Adipose tissue (tissue), 3 donors: ENCODE results near the gene THEM4. TPM values are rescaled to one million over a fixed set of nuclear protein-coding genes. Genes with fewer than 3 reads are reported as not detected.
"Not testable (repeated sequence)": the region's sequence is repeated elsewhere in the genome, so short reads cannot be mapped to it uniquely, and the experiment has no call there.

ENCODE experiments used
- H3K27ac ChIP-seq: one replicate; pipeline ENCODE4 v1.5.1; 2013; ENCODE audit warnings: low read depth, low read length
- WGBS, 3 donors: extraction: QIAGEN DNeasy Blood & Tissue Kit; methylation state at CpG; one replicate each; pipeline ENCODE4 v1.1.7; 2013; 5-methylcytosine and 5-hydroxymethylcytosine counted together
- polyA plus RNA-seq, 3 donors: library from polyadenylated mRNA; stranded (reverse); fragments of 200-250 nt; gene quantifications; one replicate each; pipeline ENCODE4 v1.2.3, GENCODE V29; 2013
- donor health status: healthy with polysubstance abuse.
- donor health status: Bipolar disorder and iron deficiency.
- donor health status: healthy.

THEM4 gene
- polyA plus RNA-seq, 3 donors, result 10.7 to 14.4 (median 13.4) TPM

DNA sequence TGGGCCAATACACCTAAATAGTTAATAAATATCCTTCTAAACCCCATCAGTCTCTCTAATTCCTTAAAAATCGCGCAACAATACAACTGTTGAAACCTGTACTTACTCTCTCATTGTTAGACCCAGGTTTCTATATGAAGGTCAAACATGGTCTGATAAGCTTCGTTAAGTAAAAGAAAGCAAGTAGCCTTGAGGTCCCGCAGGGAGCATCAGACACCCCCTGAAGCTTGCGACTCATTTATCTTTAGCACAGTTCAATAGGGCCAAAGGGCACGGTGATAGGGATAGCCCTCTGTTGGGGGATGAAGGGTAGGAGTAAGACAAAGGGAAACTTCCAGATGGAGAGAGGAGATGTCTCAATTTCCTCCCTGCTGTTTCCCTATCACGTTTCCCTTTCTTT lies 27.3 kb upstream of the THEM4 start:
- 16 to 59% (median 55%) methylated on average over 7 of the region's 7 CpGs for WGBS, 3 donors
- H3K27ac ChIP-seq, result no peak overlapping the region

DNA sequence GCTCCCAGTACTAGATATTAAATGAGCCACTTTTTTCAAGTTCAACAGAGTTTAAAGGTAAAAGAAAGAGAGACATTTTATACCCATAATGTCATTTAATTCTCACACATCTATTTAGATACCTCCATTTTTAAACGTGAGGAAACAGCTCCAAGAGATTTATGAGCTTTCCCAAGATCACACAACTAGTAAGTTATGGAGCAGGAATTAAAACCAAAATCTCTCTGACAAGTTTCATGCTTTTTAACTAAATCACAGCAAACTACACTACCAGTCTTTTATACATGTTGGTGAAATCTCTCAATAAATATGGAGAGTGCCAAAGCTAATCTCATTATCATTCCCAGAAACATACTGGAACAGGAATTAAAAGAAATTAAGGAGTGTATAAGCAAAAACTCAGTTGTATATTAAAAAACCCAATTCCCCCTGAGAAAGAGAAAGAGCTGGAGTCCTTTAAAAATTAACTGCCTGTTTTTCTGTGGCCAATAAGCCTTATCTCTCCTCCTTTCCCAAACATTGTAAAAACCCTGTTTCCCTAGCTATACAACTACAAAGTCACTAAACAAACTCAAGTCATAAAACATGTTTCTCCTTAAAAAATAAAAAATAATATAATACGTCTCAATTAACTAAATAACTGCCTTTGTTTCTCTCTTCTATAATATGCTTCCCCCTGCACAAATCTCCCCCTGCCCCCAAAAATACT lies 26.7 kb upstream of the THEM4 start:
- WGBS, 3 donors, result 20 to 55% (median 49%) methylated on average over 2 of the region's 2 CpGs
- no peak overlapping the region for H3K27ac ChIP-seq

DNA sequence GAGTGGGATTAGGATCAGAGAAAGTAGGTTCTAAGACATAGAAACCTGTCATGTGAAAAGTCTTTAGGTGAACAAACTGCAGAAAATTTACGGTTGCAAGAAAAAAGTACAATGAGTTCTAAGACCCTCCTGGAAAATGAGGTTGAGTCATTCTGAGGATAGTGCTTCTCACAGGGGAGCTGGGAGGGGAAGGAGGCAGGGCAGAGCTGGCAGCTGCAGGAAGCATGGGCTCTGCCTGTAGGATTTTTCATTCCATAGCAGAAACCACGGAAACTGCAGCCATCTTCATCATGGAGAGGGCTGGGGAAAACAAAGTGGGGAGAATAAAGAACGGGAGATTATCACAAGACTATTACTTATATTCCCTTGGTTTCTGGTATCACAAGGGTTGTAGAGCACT lies 25.8 kb upstream of the THEM4 start:
- no peak overlapping the region for H3K27ac ChIP-seq
- WGBS, 3 donors, result 55 to 73% (median 64%) methylated on average over 3 of the region's 3 CpGs

DNA sequence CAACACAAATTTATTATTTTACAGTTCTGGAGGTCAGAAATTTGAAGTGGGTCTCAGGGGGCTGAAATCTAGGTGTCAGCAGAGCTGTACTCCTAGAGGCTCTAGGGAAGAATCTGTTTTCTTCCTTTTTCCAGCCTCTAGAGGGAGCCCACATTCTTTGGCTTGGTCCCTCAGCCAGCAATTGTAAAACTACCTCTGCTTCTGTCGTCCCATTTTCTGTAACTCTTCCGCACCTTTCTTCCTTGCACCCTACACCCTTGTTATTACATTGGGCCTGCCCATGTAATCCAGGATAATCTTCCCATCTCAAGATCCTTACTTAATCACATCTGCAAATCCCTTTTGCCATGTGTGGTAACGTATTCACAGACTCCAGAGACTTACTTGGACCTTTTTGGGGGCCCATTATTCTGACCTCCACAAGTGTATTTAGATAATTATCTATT lies 24.8 kb upstream of the THEM4 start:
- no peak overlapping the region for H3K27ac ChIP-seq
- 19 to 30% (median 26%) methylated on average over 3 of the region's 3 CpGs for WGBS, 3 donors

DNA sequence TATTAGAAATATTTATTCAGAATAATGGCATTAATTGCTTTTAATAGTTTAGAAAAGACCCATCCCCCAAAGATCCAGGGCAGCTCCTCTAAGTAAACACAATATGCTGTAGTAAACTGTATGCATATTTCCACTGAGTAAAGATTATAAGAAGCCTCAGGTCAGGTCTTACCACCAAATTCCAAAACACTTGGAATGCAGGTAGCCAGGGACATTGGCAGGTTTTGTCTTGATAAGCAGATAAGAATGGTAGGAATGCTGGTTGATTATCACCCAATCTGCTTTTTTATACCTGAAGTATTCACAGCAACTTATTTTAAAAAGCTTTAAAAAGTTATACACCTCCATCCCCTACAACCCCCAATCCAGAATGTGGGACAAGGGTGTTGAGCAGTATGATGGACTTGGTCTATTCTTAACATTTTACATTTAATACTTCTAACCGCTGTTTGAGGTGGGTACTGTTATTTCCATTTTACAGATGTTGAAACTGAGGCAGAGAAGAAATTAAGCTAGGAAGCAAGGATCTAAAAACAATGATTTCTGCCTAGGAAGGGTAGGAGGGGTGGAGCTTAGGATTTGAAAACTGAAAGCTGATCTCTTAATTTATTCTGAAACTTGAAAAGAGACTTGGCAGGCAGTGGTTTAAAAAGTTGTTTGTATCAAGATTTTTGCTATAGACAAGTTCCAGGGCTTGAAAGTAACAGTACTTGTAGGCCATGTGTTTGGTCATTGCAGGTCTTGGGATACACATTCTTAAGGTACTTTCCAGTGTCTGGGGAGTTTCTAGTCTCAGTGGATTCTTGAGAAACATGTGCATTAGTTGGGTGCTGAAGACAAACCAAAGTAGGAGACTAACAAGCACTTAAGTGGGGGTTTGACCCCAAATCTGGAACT lies 15.6 kb upstream of the THEM4 start:
- no peak overlapping the region for H3K27ac ChIP-seq
- WGBS, 3 donors, result 94 to 100% (median 95%) methylated on average over 1 of the region's 1 CpG

DNA sequence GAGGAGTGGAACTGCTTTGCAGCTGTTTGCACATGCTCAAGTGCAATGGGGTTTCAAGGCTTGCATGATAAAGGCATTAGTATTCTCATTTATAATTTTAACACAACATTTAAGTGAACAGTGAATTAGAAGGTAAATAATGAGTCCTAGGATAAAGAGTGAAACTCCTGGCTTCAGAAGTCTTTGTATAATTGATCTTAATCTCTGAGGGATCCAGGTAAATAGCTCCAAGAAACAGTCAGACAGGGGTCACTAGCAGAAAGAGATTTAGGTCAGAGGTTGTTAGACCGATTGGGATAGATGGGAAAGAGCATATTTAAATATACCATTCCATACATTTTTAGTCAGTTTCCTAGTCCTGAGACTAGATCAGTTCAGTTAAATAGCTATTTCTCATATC lies 14.1 kb upstream of the THEM4 start:
- 70 to 84% (median 75%) methylated on average over 1 of the region's 1 CpG for WGBS, 3 donors
- H3K27ac ChIP-seq, result no peak overlapping the region

DNA sequence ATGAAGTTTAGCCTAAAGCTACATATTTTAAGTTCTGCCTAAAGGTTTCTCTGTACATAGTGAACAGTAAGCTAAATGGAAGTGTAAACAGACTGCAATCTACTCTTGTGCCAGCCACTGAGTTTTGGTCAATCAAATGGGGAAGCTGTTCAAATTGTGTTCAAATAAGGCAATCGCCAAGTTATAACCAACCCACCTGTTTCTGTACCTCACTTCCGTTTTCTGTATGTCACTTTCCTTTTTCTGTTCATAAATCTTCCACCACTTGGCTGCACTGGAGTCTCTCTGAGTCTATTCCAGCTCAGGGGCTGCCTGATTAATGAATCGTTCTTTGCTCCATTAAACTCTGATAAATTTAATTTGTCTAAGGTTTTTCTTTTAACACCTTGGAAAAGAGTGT lies 10.8 kb upstream of the THEM4 start:
- no peak overlapping the region for H3K27ac ChIP-seq
- 30 to 51% (median 32%) methylated on average over 3 of the region's 3 CpGs for WGBS, 3 donors

DNA sequence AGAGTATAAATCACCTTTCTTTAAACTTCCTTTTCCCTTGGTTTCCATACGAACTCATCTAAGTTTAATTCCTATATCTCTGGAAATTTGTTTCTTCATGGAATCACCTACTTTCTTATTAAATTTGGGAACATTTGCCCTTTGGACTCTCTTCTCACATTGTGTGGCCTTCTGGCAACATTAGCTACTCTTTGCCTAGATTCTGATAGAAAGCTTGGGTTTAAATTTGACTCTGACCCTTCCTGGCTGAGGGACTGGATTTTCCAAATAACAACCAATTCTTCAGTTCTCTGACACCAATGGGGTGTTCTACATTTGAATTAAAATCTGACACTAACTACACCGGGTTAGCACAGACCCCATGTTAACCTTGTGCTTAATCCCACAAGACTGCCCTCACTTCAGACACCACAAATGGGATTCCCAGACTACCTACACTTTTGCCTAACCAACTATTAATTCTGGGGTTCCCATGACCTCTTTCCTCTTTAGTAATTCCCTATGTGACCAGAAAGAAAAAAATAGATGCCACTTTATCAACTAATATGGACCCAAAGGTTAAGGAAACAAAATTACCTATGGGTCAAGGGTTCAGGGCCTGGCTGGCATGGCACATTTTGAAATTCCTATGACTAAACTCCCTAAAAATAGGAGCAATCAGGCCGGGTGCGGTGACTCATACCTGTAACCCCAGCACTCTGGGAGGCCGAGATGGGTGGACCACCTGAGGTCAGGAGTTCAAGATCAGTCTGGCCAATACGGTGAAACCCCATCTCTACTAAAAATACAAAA lies 9.7 kb upstream of the THEM4 start:
- H3K27ac ChIP-seq, result no peak overlapping the region
- 83 to 85% (median 84%) methylated on average over 6 of the region's 6 CpGs for WGBS, 3 donors

DNA sequence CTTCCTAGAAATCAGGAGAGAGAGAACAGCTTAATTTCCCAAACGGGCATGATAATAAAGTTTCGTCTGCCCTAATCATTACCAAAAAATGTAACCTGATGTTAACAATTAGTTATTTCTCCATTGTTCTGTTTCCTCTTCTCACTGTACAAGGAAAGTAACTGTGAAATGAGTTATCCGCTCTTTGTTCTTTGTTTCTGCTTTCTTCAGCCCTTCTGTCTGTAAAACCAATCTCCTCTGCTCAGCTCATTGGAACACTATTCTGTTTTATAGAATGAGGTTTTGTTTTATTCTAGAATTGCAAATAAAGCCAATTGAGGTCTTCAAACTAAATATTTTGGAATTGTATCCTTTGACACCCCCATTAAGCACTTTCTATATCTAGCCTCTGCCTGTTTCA lies 8.8 kb upstream of the THEM4 start:
- H3K27ac ChIP-seq, result no peak overlapping the region
- 68 to 85% (median 78%) methylated on average over 3 of the region's 3 CpGs for WGBS, 3 donors

DNA sequence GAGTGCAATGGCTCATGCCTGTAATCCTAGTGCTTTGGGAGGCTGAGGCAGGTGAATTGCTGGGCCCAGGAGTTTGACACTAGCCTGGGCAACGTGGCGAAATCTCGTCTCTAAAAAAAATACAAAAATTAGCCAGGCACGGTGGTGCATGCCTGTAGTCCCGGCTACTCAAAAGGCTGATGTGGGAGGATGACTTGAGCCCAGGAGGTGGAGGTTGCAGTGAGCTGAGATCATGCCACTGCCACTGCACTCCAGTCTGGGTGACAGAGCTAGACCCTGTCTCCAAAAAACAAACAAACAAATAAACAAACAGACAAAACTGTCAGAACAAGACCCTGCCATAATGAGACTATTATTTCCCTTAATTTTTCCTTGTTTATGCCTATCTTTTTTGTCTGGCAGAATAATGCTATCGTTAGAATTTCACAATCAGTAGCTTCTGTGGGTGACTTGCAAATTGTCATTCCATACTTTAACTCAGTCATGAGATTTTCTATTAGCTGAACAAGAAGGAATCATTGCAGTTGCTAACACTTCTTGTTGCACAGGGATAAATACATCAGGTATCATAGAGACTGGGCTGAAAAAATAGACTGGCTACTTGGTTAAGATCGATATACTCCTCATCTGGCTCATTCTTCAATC lies 7.5 kb upstream of the THEM4 start:
- no peak overlapping the region for H3K27ac ChIP-seq
- 69 to 83% (median 79%) methylated on average over 7 of the region's 7 CpGs for WGBS, 3 donors

DNA sequence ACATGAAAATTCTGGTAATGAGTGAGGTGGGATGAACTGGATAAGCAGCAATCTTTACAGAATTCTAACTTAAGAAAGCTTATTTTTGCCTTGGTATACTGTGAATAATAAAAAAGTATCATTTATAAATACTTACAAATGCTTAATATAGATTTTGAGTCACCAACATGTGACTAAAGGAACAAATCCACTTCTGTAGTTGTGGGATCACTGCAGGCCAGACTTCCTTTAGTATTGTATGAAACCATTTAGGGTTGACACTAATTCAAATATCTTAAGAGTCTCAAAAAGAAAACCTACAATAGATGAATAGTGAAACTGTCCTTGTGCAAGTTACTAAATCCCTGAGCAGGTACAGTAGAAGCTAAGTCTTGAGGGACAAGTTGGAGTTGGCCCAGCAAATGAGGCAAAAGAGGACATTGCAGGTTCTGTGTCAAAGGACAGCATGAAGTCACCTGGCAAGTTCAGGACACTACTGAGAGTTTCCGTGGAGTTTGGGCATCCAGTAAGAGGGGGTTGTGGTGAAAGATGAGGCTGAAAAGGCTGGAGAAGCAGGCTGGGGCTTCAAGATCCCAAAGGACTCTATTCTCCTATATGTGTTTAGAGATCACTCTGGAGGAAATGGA lies 5.9 kb upstream of the THEM4 start:
- H3K27ac ChIP-seq, result no peak overlapping the region
- 28 to 55% (median 53%) methylated on average over 1 of the region's 1 CpG for WGBS, 3 donors

DNA sequence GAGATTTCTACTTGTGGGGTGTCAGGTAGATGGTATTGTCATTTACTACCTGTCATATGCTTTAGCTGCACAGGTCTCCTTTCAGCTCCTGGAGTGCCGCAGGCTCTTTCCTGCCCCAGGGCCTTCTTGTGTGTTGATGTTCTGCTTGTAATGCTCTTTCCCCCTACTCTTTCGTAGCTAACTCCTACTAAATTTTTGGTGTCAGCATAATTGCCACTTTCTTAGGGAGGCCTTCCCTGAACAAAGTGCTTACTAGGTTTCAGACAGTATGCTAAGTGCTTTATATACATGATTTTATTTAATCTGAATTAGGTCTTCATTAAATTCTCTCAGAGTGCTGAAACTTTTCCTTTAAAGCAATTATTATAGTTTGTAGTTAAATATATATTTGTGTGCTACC lies 4.8 kb upstream of the THEM4 start:
- no peak overlapping the region for H3K27ac ChIP-seq
- WGBS, 3 donors, result 84 to 92% (median 87%) methylated on average over 2 of the region's 2 CpGs

DNA sequence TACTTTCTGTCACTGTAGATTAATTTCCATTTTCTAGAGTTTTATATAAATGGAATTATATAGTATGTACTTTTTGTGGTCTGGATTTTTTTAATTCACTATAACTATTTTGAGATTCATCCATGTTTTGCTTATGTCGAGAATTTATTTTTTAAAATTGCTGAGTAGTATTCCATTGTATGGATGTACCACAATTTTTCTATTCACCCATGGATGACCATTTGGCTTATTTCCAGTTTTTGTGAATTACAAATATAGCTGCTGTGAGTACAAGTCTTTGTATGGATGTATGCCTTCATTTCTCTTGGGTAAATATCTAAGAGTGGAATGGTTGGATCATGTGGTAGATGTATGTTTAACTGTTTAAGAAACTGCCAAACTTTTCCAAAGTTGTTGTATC lies 3.7 kb upstream of the THEM4 start:
- 95 to 100% (median 96%) methylated on average over 1 of the region's 1 CpG for WGBS, 3 donors
- no peak overlapping the region for H3K27ac ChIP-seq

DNA sequence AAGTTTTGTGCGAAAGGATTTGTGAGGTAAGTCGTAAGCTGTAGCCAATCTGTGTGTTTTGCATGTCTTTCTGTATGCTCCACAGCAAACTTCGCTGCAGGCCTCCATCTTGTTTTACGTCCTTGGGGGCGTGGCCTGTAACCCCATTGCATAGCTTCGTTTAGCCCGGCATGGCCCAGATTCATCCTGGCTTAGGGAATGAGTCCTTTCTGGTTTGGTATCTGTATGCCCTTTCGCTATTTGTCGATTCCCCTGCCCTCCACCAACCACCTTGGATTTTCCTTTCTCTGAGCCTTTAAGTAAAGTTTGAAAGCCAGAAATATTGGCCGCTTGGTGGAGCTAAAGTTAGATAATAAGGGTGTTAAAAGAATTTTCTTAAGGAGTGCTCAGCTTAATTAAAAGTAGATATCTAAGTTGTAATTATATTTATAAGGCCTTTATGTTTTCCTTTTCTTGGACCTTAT lies 1.1 kb downstream of the THEM4 start:
- WGBS, 3 donors, result 73 to 85% (median 83%) methylated on average over 10 of the region's 10 CpGs
- H3K27ac ChIP-seq, result no peak overlapping the region

DNA sequence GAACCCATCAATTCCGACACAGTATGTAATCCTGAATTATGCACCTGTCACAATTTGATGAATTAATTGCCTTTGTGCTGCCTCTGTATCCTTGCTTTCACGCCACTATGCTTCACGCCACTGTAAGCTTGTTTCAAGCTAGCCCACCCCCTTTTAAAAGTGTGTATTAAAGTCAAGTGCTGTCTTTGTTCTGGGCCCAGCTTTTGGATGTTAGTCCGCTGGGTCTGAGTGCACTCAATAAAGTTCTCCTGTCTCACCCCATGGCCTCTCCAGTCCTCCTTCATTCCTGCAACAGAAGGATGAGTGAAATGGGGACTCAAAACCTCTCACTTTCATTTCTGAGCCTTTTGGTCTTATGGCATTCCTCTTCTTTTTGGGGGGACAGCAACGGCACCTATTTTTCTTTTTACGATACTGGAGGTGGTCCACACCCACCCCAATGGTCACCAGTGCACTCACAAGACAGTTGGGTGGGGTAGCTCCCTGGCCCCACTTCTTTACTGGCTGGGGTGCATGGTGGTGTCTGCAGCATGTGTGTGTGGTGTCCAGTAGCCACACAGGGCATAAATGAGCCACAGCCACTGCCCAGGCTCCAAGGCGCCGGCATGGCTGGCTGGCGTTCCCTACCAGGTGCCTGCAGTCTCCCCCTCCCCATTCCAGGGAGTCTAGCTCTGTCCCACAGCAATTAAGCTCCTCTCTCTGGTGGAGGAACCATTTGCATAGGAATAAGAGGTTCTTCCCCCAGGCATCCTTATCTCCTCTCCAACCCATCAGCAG lies 1.8 kb downstream of the THEM4 start:
- 90 to 98% (median 94%) methylated on average over 9 of the region's 9 CpGs for WGBS, 3 donors

DNA sequence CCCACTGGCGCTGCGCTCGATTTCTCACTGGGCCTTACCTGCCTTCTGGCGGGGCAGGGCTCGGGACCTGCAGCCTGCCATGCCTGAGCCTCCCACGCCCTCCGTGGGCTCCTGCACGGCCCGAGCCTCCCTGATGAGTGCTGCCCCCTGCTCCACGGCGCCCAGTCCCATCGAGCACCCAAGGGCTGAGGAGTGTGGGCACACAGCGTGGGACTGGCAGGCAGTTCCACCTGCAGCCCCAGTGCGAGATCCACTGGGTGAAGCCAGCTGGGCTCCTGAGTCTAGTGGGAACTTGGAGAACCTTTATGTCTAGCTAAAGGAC lies 3.0 kb downstream of the THEM4 start:
- 97 to 100% (median 97%) methylated on average over 12 to 14 of the region's 14 CpGs for WGBS, 3 donors
- not testable (repeated sequence) for H3K27ac ChIP-seq

More for the DNA sequence above, 1.8 kb downstream of the THEM4 start:
- H3K27ac ChIP-seq, result no peak overlapping the region
